Activated naive CD4-positive, alpha-beta T cell treated with anti-CD3 and anti-CD28 coated beads, Interleukin-2, amount 50 U/mL, for 24 hours (primary cell): Measurements from ENCODE around the gene CRY1.
"Not testable (repeated sequence)": the region's sequence is repeated elsewhere in the genome, so short reads cannot be mapped to it uniquely, and the experiment has no call there.

ENCODE experiments used
- H3K27ac Mint-ChIP-seq: one replicate; pipeline ENCODE4 v1.8.0; 2021; ENCODE audit warnings: mild to moderate bottlenecking, mixed read lengths
- H3K27me3 Mint-ChIP-seq: one replicate; pipeline ENCODE4 v1.8.0; 2021; ENCODE audit warnings: mixed read lengths
- H3K36me3 Mint-ChIP-seq: one replicate; pipeline ENCODE4 v1.8.0; 2021; ENCODE audit warnings: mixed read lengths
- H3K4me1 Mint-ChIP-seq: one replicate; pipeline ENCODE4 v1.8.0; 2021; ENCODE audit warnings: mixed read lengths
- H3K4me3 Mint-ChIP-seq: one replicate; pipeline ENCODE4 v1.8.0; 2021; ENCODE audit warnings: mild to moderate bottlenecking, mixed read lengths
- H3K9me3 Mint-ChIP-seq: one replicate; pipeline ENCODE4 v1.8.0; 2021; ENCODE audit warnings: mixed read lengths

CRY1 gene

GRCh38 chr12:107092669-107093416 is 506 bp downstream of the CRY1 start:
- Mint-ChIP-seq H3K4me1 (peaks cover 18% of the 10 kb centered on the region), H3K27ac (no peak overlapping the region)

GRCh38 chr12:107091989-107092641 is 1.2 kb downstream of the CRY1 start:
- Mint-ChIP-seq H3K36me3 (peaks cover 9% of the 10 kb centered on the region), H3K4me1 (peaks cover 23% of the 10 kb centered on the region), H3K27me3 (no peaks in the 10 kb centered on the region), H3K9me3 (no peaks in the 10 kb centered on the region), H3K27ac (no peak overlapping the region), H3K4me3 (no peak overlapping the region)

More at GRCh38 chr12:107092669-107093416, 506 bp downstream of the CRY1 start:
- Mint-ChIP-seq H3K27me3 (peaks cover 2% of the 10 kb centered on the region), H3K4me3 (no peak overlapping the region), H3K36me3 (peaks cover 7% of the 10 kb centered on the region), H3K9me3 (no peaks in the 10 kb centered on the region)

DNA sequence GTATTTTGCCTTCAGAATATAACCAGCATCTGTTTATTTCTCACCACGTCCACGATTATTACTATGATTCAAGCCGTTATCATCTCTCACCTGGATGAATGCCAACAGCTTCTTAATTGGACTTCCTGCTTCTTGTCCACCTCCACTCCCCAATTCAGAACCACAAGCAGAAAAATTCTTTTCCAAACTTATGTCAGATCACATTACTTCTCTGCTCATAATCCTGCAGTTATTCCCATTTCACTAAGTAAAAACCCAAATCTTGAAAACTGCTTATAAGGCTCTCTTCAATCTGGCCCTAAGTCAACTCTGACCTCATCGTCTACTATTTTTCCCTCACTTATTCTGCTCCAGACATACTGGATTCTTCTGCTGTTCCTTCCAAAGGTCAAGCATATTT is 2.0 kb downstream of the CRY1 start:
- no peaks in the 10 kb centered on the region for H3K27me3 Mint-ChIP-seq
- H3K4me3 Mint-ChIP-seq, result no peak overlapping the region
- H3K4me1 Mint-ChIP-seq, result peaks cover 29% of the 10 kb centered on the region
- H3K9me3 Mint-ChIP-seq, result no peaks in the 10 kb centered on the region
- peaks cover 15% of the 10 kb centered on the region for H3K36me3 Mint-ChIP-seq
- no peak overlapping the region for H3K27ac Mint-ChIP-seq

DNA sequence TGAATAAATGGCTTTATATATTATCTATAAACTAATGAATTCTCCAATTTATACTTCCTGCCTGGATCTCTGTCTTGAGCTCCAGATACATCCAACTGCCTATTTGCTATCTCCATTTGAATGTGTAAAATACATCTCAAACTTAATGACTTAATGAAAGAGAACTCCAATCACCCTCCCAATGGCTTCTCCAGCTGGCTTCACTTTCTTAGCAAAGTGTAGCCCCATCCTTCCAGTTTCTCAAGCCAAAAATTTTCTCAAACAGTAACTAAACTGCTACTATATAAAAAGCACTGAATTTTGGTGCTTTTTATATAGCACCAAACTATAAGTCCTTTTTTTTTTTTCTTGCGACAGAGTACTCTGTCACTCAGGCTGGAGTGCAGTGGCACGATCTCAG is 2.6 kb downstream of the CRY1 start:
- no peaks in the 10 kb centered on the region for H3K27me3 Mint-ChIP-seq
- no peaks in the 10 kb centered on the region for H3K9me3 Mint-ChIP-seq
- no peak overlapping the region for H3K27ac Mint-ChIP-seq
- H3K4me1 Mint-ChIP-seq, result peaks cover 33% of the 10 kb centered on the region
- peaks cover 14% of the 10 kb centered on the region for H3K36me3 Mint-ChIP-seq
- H3K4me3 Mint-ChIP-seq, result no peak overlapping the region

DNA sequence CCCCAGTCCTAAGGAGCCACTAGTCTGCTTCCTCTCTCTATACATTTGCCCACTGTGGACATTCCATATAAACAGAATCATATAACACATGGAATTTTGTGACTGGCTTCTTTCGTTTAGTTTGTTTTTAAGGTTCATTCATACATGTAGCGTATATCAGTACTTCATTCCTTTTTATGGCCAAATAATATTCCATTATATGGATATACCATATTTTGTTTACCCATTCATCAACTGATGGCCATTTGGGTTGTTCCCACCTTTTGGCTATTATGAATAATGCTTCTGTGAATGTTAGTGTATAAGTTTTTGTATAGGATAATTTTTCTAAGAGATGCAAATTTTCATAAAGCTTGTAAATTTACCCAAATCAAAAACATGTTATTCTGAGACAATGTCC is 4.4 kb downstream of the CRY1 start:
- Mint-ChIP-seq H3K4me1 (peaks cover 40% of the 10 kb centered on the region), H3K9me3 (no peaks in the 10 kb centered on the region), H3K27me3 (no peaks in the 10 kb centered on the region), H3K4me3 (no peak overlapping the region), H3K27ac (no peak overlapping the region), H3K36me3 (peaks cover 17% of the 10 kb centered on the region)

DNA sequence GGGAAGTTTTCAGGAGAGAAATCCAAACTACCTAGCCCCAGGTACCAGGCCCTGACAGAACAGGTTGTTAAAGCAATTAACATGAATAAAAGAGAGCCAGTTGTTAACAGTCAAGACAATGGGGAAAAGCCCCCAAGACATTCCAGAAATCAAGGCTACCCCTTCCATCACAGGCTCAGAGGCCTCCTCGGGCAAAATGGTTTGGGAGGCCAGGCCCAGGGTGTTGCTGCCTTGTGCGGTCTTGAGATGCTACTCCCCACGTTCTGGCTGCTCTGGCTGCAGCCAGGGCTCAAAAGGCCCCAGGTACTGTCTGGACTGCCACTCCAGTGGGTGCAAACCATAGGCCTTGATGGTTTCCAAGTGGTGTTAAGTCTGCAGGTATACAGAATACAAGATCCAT is 7.0 kb downstream of the CRY1 start:
- Mint-ChIP-seq H3K9me3 (peaks cover 10% of the 10 kb centered on the region), H3K36me3 (peaks cover 26% of the 10 kb centered on the region), H3K4me3 (no peak overlapping the region), H3K27me3 (no peaks in the 10 kb centered on the region), H3K27ac (no peak overlapping the region), H3K4me1 (peaks cover 55% of the 10 kb centered on the region)

DNA sequence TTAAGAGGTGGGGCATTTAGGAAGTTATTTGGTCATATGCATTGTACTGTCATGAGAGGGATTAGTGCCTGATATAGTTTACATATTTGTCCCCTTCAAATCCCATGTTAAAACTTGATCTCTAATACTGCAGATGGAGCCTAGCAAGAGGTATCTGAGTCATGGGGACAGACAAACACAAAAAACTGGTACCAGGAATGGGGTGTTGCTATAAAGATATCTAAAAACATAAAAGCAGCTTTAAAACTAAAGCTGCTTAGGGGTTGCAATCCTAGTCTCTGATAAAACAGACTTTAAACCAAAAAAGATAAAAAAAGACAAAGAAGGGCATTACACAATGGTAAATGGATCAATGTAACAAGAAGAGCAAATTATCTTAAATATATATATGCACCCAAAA is 11.6 kb downstream of the CRY1 start:
- H3K27me3 Mint-ChIP-seq, result no peaks in the 10 kb centered on the region

DNA sequence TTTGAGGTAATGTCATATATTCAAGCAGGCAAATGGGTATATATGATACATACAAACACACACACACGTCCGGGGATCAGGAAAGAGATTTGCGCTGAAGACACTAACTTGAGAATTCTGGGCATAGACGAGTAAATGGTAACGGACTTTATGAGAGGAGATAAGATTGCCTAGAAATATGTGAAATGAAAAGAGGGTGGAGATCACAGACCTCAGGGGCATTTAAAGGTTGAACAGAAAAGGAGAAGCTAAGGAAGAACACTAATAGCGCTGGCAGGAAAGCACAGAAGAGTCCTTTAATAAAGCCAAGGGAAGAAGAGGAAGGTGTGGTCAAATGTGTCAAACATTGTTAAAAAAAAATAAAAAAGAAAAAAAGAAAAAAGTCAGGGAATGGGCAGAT is 13.1 kb downstream of the CRY1 start:
- Mint-ChIP-seq H3K9me3 (peaks cover 10% of the 10 kb centered on the region), H3K4me3 (no peak overlapping the region), H3K4me1 (peaks cover 48% of the 10 kb centered on the region), H3K27me3 (no peaks in the 10 kb centered on the region), H3K36me3 (peaks cover 10% of the 10 kb centered on the region), H3K27ac (no peak overlapping the region)

More for the DNA sequence above, 11.6 kb downstream of the CRY1 start:
- peaks cover 47% of the 10 kb centered on the region for H3K4me1 Mint-ChIP-seq
- no peak overlapping the region for H3K27ac Mint-ChIP-seq
- H3K4me3 Mint-ChIP-seq, result no peak overlapping the region
- H3K9me3 Mint-ChIP-seq, result peaks cover 10% of the 10 kb centered on the region
- peaks cover 18% of the 10 kb centered on the region for H3K36me3 Mint-ChIP-seq

- Mint-ChIP-seq H3K27me3 (no peaks in the 10 kb centered on the region), H3K36me3 (peaks cover 10% of the 10 kb centered on the region), H3K9me3 (peaks cover 10% of the 10 kb centered on the region), H3K4me3 (no peak overlapping the region), H3K27ac (no peak overlapping the region), H3K4me1 (peaks cover 41% of the 10 kb centered on the region)
Measured at GRCh38 chr12:107079172-107080011, 14.0 kb downstream of the CRY1 start.

- H3K9me3 Mint-ChIP-seq, H3K27ac Mint-ChIP-seq, H3K4me3 Mint-ChIP-seq, H3K27me3 Mint-ChIP-seq, H3K36me3 Mint-ChIP-seq: not testable (repeated sequence)
- peaks cover 31% of the 10 kb centered on the region for H3K4me1 Mint-ChIP-seq
Measured at GRCh38 chr12:107073266-107073665, 20.1 kb downstream of the CRY1 start.

DNA sequence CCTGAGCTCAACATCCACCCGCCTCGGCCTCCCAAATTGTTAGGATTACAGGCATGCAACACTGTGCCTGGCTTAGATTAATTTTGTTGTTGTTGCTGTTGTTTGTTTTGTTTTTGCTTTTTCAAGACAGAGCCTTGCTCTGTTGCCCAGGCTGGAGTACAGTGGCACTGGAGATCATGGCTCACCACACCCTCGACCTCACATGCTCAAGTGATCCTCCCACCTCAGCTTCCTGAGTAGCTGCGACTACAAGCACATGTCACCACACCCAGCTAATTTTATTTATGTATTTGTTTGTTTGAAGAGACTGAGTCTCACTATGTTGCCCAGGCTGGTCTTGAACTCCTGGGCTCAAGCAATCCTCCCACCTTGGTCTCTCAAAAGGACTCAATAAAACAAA is 26.7 kb downstream of the CRY1 start:
- no peak overlapping the region for H3K27ac Mint-ChIP-seq
- peaks cover 21% of the 10 kb centered on the region for H3K36me3 Mint-ChIP-seq
- no peaks in the 10 kb centered on the region for H3K27me3 Mint-ChIP-seq
- H3K4me3 Mint-ChIP-seq, result no peak overlapping the region
- peaks cover 6% of the 10 kb centered on the region for H3K9me3 Mint-ChIP-seq
- H3K4me1 Mint-ChIP-seq, result peaks cover 8% of the 10 kb centered on the region

DNA sequence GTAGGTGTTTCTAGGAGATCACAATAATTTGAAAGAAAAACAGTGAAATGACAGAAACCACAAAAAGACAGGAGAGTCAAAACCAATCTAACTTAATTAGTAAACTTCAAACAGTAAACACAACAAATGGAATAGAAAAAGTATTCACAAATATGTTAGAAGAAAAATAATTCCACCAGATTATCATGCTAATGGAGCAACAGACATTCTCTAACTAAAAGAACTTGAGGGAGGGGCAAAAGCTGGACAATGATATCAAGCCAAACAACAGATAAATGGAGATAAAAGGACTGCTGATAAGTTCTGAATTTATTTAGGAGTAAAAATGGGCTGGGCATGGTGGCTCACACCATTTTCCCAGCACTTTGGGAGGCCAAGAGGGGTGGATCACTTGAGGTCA is 28.7 kb downstream of the CRY1 start:
- Mint-ChIP-seq H3K36me3 (peaks cover 21% of the 10 kb centered on the region), H3K4me3 (no peak overlapping the region), H3K27ac (no peak overlapping the region), H3K4me1 (peaks cover 8% of the 10 kb centered on the region), H3K27me3 (no peaks in the 10 kb centered on the region), H3K9me3 (peaks cover 6% of the 10 kb centered on the region)

DNA sequence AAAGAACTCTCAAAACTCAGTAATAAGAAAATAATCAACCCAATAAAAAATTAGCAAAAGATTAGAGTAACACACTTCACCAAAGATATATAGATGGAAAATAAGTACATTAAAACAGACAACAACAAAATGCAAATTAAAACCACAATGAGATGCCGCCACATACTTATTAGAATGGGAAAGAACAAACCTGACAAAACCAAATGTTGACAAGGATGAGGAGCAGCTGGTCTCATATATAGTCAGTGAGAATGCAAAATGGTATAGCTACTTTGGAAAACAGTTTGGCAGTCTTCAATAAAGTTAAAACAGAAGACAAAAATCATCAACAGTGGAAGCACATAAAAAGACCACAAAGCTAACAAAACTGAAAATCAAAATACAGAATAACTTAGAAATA is 29.1 kb downstream of the CRY1 start:
- peaks cover 8% of the 10 kb centered on the region for H3K4me1 Mint-ChIP-seq
- H3K4me3 Mint-ChIP-seq, result no peak overlapping the region
- no peaks in the 10 kb centered on the region for H3K27me3 Mint-ChIP-seq
- H3K27ac Mint-ChIP-seq, result no peak overlapping the region
- peaks cover 21% of the 10 kb centered on the region for H3K36me3 Mint-ChIP-seq
- H3K9me3 Mint-ChIP-seq, result peaks cover 6% of the 10 kb centered on the region

DNA sequence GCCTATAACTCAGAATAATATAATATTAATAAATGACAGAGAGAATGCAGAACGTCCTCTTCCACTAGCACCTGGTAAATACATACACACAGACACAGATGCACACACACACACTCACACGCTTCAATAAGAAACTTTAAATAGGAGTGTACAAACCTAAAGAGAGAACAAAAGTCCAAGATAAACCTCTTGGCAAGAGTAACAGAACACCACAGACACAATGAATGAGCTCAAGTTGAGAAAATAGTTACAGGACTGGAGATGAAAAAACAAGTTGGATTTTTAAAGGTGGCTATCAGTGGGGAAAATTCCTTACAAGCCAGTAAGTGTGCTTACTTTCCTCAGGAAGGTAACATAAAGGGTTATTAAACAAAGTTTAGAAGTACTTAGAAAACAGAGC is 35.2 kb downstream of the CRY1 start:
- Mint-ChIP-seq H3K27ac (no peak overlapping the region), H3K4me3 (no peak overlapping the region), H3K36me3 (peaks cover 7% of the 10 kb centered on the region), H3K9me3 (peaks cover 4% of the 10 kb centered on the region), H3K27me3 (no peaks in the 10 kb centered on the region), H3K4me1 (peaks cover 18% of the 10 kb centered on the region)

GRCh38 chr12:107057071-107057834 is 36.1 kb downstream of the CRY1 start:
- Mint-ChIP-seq H3K27me3 (no peaks in the 10 kb centered on the region), H3K9me3 (peaks cover 11% of the 10 kb centered on the region), H3K4me3 (no peak overlapping the region), H3K27ac (no peak overlapping the region), H3K36me3 (peaks cover 16% of the 10 kb centered on the region), H3K4me1 (peaks cover 18% of the 10 kb centered on the region)
